Measurements from ENCODE around the gene LEFTY1.
"Not testable (repeated sequence)": the region's sequence is repeated elsewhere in the genome, so short reads cannot be mapped to it uniquely, and the experiment has no call there.

The LEFTY1 gene

GRCh38 chr1:225889743-225890142 lies 797 bp upstream of the LEFTY1 start:
- DNase-seq = no peak
- H3K9me3 ChIP-seq (ENCODE audit: control extremely low read depth in 1 of 5, control insufficient read depth in 4 of 5, insufficient read depth in 2 of 5, low read depth in 1 of 5, low read length in 4 of 5) = no peaks in the 10 kb centered on the region
- H3K27me3 ChIP-seq (replicated peaks in 2 of 5; ENCODE audit: control insufficient read depth in 4 of 5, insufficient read depth in 5 of 5, low read length in 4 of 5) = peaks cover 0 to 3% (median 2%) of the 10 kb centered on the region in 5 experiments
- H3K4me1 ChIP-seq (ENCODE audit: control extremely low read depth in 1 of 4, control insufficient read depth in 4 of 4, insufficient read depth in 4 of 4, low read length in 3 of 4) = no peaks in the 10 kb centered on the region
- H3K27ac ChIP-seq (ENCODE audit: insufficient read depth in 1 of 2, low read depth in 1 of 2, low read length in 2 of 2, poor library complexity in 1 of 2, severe bottlenecking in 2 of 2) = no peak overlapping the region
- ChIA-PET POLR2A (no interaction called here), CTCF (interaction anchor here (0.9 to 2.5 kb wide), 8 partner anchors 9 to 443 kb away, joined by 3 to 8 read pairs (median 3); no protein-coding TSS in a partner anchor)
- no peak overlapping the region for H3K4me3 ChIP-seq (ENCODE audit: control insufficient read depth in 1 of 7, extremely low read depth in 1 of 7, insufficient read depth in 4 of 7, low read depth in 2 of 7, low read length in 6 of 7)
- H3K36me3 ChIP-seq (ENCODE audit: control insufficient read depth in 4 of 4, insufficient read depth in 4 of 4, low read length in 3 of 4) = no peaks in the 10 kb centered on the region
- WGBS (ENCODE audit: insufficient coverage) = 98% methylated on average over 5 of the region's 5 CpGs

DNA sequence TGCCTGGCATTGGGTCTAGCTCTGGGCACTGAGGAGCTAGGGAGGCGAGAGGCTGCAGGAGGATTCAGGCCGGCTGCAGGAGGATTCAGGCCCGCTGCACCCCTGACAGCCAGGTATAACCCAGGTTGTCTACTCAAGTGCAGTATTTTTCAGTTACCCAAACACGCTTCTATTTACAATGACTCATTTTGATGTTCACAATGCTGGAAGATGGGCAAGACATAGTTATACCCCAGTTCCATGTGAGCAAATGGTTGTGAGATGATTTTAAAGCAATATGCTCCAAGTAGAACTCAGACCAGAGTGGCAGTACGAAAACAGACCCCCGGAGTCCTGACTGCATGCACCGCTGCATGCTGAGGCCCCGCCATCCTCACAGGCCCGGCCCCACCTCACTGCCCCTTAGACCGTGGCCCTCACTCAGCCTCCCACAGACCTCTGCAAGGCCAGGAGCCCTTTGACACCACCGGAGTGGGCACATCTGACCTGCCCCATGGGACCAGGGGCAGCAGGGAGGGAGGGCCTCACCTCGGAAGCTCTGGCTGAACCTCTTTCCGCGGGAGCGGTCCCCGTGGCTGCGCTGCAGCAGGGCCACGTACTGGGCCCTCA lies 553 bp downstream of the LEFTY1 start:
- CTCF ChIA-PET = interaction anchor here (0.8 to 1.3 kb wide), 2 partner anchors 11 to 73 kb away, joined by 4 to 8 read pairs; no protein-coding TSS in a partner anchor
- 95% methylated on average over 18 of the region's 18 CpGs for whole genome bisulfite sequencing (ENCODE audit: insufficient coverage)

GRCh38 chr1:225887554-225888288 lies 1.2 kb downstream of the LEFTY1 start:
- H3K4me3 ChIP-seq (ENCODE audit: control insufficient read depth in 1 of 7, extremely low read depth in 1 of 7, insufficient read depth in 4 of 7, low read depth in 2 of 7, low read length in 6 of 7); DNase-seq; POLR2A ChIA-PET; H3K27me3 ChIP-seq (replicated peaks in 2 of 5; ENCODE audit: control insufficient read depth in 4 of 5, insufficient read depth in 5 of 5, low read length in 4 of 5); H3K27ac ChIP-seq (ENCODE audit: insufficient read depth in 1 of 2, low read depth in 1 of 2, low read length in 2 of 2, poor library complexity in 1 of 2, severe bottlenecking in 2 of 2); H3K36me3 ChIP-seq (ENCODE audit: control insufficient read depth in 4 of 4, insufficient read depth in 4 of 4, low read length in 3 of 4); H3K9me3 ChIP-seq (ENCODE audit: control extremely low read depth in 1 of 5, control insufficient read depth in 4 of 5, insufficient read depth in 2 of 5, low read depth in 1 of 5, low read length in 4 of 5); H3K4me1 ChIP-seq (ENCODE audit: control extremely low read depth in 1 of 4, control insufficient read depth in 4 of 4, insufficient read depth in 4 of 4, low read length in 3 of 4): not testable (repeated sequence)
- CTCF ChIA-PET = interaction anchor here (0.8 to 2.2 kb wide), 3 partner anchors 12 to 24 kb away, joined by 3 to 6 read pairs (median 5); no protein-coding TSS in a partner anchor
- WGBS (ENCODE audit: insufficient coverage) = 100% methylated on average over 3 of the region's 56 CpGs

More for the DNA sequence above, 553 bp downstream of the LEFTY1 start:
- peaks cover 0 to under 1% (median 0%) of the 10 kb centered on the region in 4 experiments for H3K4me1 ChIP-seq (ENCODE audit: control extremely low read depth in 1 of 4, control insufficient read depth in 4 of 4, insufficient read depth in 4 of 4, low read length in 3 of 4)
- no peak overlapping the region for H3K27ac ChIP-seq (ENCODE audit: insufficient read depth in 1 of 2, low read depth in 1 of 2, low read length in 2 of 2, poor library complexity in 1 of 2, severe bottlenecking in 2 of 2)
- H3K4me3 ChIP-seq (ENCODE audit: control insufficient read depth in 1 of 7, extremely low read depth in 1 of 7, insufficient read depth in 4 of 7, low read depth in 2 of 7, low read length in 6 of 7) = no peak overlapping the region
- POLR2A ChIA-PET = no interaction called here
- H3K27me3 ChIP-seq (replicated peaks in 2 of 5; ENCODE audit: control insufficient read depth in 4 of 5, insufficient read depth in 5 of 5, low read length in 4 of 5) = peaks cover 0 to 3% (median 2%) of the 10 kb centered on the region in 5 experiments
- H3K36me3 ChIP-seq (ENCODE audit: control insufficient read depth in 4 of 4, insufficient read depth in 4 of 4, low read length in 3 of 4) = no peaks in the 10 kb centered on the region
- no peaks in the 10 kb centered on the region for H3K9me3 ChIP-seq (ENCODE audit: control extremely low read depth in 1 of 5, control insufficient read depth in 4 of 5, insufficient read depth in 2 of 5, low read depth in 1 of 5, low read length in 4 of 5)
- no peak for DNase-seq

- peaks cover 0 to 9% (median 5%) of the 10 kb centered on the region in 4 experiments for H3K4me1 ChIP-seq (ENCODE audit: control extremely low read depth in 1 of 4, control insufficient read depth in 4 of 4, insufficient read depth in 4 of 4, low read length in 3 of 4)
- H3K27ac ChIP-seq (ENCODE audit: insufficient read depth in 1 of 2, low read depth in 1 of 2, low read length in 2 of 2, poor library complexity in 1 of 2, severe bottlenecking in 2 of 2) = no peak overlapping the region
- no peaks in the 10 kb centered on the region for H3K36me3 ChIP-seq (ENCODE audit: control insufficient read depth in 4 of 4, insufficient read depth in 4 of 4, low read length in 3 of 4)
- WGBS (ENCODE audit: insufficient coverage) = no CpG with 5 or more reads among the region's 7 CpGs
- H3K4me3 ChIP-seq (ENCODE audit: control insufficient read depth in 1 of 7, extremely low read depth in 1 of 7, insufficient read depth in 4 of 7, low read depth in 2 of 7, low read length in 6 of 7) = no peak overlapping the region
- ChIA-PET CTCF (interaction anchor here (0.7 to 2.2 kb wide), 4 partner anchors 11 to 24 kb away, joined by 3 to 6 read pairs (median 4); no protein-coding TSS in a partner anchor), POLR2A (no interaction called here)
- H3K27me3 ChIP-seq (replicated peaks in 2 of 5; ENCODE audit: control insufficient read depth in 4 of 5, insufficient read depth in 5 of 5, low read length in 4 of 5) = peaks cover 0 to 3% (median 2%) of the 10 kb centered on the region in 5 experiments
- DNase-seq = no peak
- no peaks in the 10 kb centered on the region for H3K9me3 ChIP-seq (ENCODE audit: control extremely low read depth in 1 of 5, control insufficient read depth in 4 of 5, insufficient read depth in 2 of 5, low read depth in 1 of 5, low read length in 4 of 5)
Observed at GRCh38 chr1:225887030-225887314, 2.0 kb downstream of the LEFTY1 start.

GRCh38 chr1:225886159-225887029 lies 2.6 kb downstream of the LEFTY1 start:
- H3K4me3 ChIP-seq (ENCODE audit: control insufficient read depth in 1 of 7, extremely low read depth in 1 of 7, insufficient read depth in 4 of 7, low read depth in 2 of 7, low read length in 6 of 7) = no peak overlapping the region
- CTCF ChIA-PET = interaction anchor here (0.7 to 2.2 kb wide), 3 partner anchors 10 to 16 kb away, joined by 3 to 6 read pairs (median 5); no protein-coding TSS in a partner anchor

DNA sequence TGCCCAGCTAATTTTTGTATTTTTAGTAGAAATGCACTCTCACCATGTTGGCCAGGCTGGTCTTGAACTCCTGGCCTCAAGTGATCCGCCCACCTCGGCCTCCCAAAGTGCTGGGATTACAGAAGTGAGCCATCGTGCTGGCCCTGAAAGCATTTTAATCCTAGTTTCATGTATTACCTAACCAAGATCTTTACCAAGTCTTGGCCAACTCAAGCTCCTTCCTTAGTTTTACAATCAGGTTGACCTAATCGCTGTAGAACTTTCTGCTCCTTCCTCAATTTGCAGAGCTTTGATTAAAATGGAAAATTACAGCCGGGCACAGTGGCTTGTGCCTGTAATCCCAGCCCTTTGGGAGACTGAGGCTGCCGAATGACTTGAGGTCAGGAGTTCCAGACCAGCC lies 3.6 kb downstream of the LEFTY1 start:
- Histone ChIP-seq H3K36me3 (ENCODE audit: control insufficient read depth in 4 of 4, insufficient read depth in 4 of 4, low read length in 3 of 4) (no peaks in the 10 kb centered on the region), H3K9me3 (ENCODE audit: control extremely low read depth in 1 of 5, control insufficient read depth in 4 of 5, insufficient read depth in 2 of 5, low read depth in 1 of 5, low read length in 4 of 5) (no peaks in the 10 kb centered on the region), H3K27ac (ENCODE audit: insufficient read depth in 1 of 2, low read depth in 1 of 2, low read length in 2 of 2, poor library complexity in 1 of 2, severe bottlenecking in 2 of 2) (no peak overlapping the region), H3K4me1 (ENCODE audit: control extremely low read depth in 1 of 4, control insufficient read depth in 4 of 4, insufficient read depth in 4 of 4, low read length in 3 of 4) (peaks cover 7 to 24% (median 18%) of the 10 kb centered on the region in 4 experiments), H3K27me3 (replicated peaks in 2 of 5; ENCODE audit: control insufficient read depth in 4 of 5, insufficient read depth in 5 of 5, low read length in 4 of 5) (peaks cover 0 to 3% (median 2%) of the 10 kb centered on the region in 5 experiments), H3K4me3 (ENCODE audit: control insufficient read depth in 1 of 7, extremely low read depth in 1 of 7, insufficient read depth in 4 of 7, low read depth in 2 of 7, low read length in 6 of 7) (no peak overlapping the region)
- no peak for DNase-seq
- 100% methylated on average over 4 of the region's 6 CpGs for WGBS (ENCODE audit: insufficient coverage)
- CTCF ChIA-PET = interaction anchor here (1.1 kb wide), 1 partner anchor 35 kb away, joined by 3 read pairs; no protein-coding TSS in a partner anchor
- POLR2A ChIA-PET = no interaction called here

More at GRCh38 chr1:225886159-225887029, 2.6 kb downstream of the LEFTY1 start:
- peaks cover 0 to 13% (median 8%) of the 10 kb centered on the region in 4 experiments for H3K4me1 ChIP-seq (ENCODE audit: control extremely low read depth in 1 of 4, control insufficient read depth in 4 of 4, insufficient read depth in 4 of 4, low read length in 3 of 4)
- H3K9me3 ChIP-seq (ENCODE audit: control extremely low read depth in 1 of 5, control insufficient read depth in 4 of 5, insufficient read depth in 2 of 5, low read depth in 1 of 5, low read length in 4 of 5) = no peaks in the 10 kb centered on the region
- POLR2A ChIA-PET = no interaction called here
- peaks cover 0 to 3% (median 2%) of the 10 kb centered on the region in 5 experiments for H3K27me3 ChIP-seq (replicated peaks in 2 of 5; ENCODE audit: control insufficient read depth in 4 of 5, insufficient read depth in 5 of 5, low read length in 4 of 5)
- DNase-seq = no peak
- H3K36me3 ChIP-seq (ENCODE audit: control insufficient read depth in 4 of 4, insufficient read depth in 4 of 4, low read length in 3 of 4) = no peaks in the 10 kb centered on the region
- H3K27ac ChIP-seq (ENCODE audit: insufficient read depth in 1 of 2, low read depth in 1 of 2, low read length in 2 of 2, poor library complexity in 1 of 2, severe bottlenecking in 2 of 2) = no peak overlapping the region
- 98% methylated on average over 15 of the region's 19 CpGs for WGBS (ENCODE audit: insufficient coverage)
